H1 (cell line): Measurements from ENCODE around the gene SMURF2. TPM values are rescaled to one million over a fixed set of nuclear protein-coding genes. Genes with fewer than 3 reads are reported as not detected.

Source experiments
- CTCF ChIA-PET: fragments of 300-600 bp; sonication (Branson Sonifier 250); formaldehyde crosslinking; loops from one replicate; lab custom pipeline; 2021; ENCODE audit not compliant: partially characterized antibody; lab: Charles Lee
- POLR2A ChIA-PET: fragments of 300-600 bp; sonication (Branson Sonifier 250); formaldehyde crosslinking; loops from one replicate; lab custom pipeline; 2021; ENCODE audit warnings: inconsistent platforms; ENCODE audit not compliant: partially characterized antibody; lab: Charles Lee
- DNase-seq, 2 experiments: peaks; one replicate each; pipeline versions ENCODE4 v3.0.0 to v3.0.0-alpha.2; 2010 to 2022; ENCODE audit warnings: low spot score in 2 of 2, low read depth in 1 of 2, mixed read lengths in 1 of 2
- FAIRE-seq: peaks from 2 replicates; lab custom pipeline; 2011; peaks lifted over from hg19 to GRCh38; lab: Jason Lieb, UNC
- H2AFZ ChIP-seq: 2 replicates; pipeline ENCODE4 v1.8.1; 2012; ENCODE audit warnings: low read length, inconsistent platforms
- H2AK5ac ChIP-seq: 2 replicates; pipeline ENCODE4 v1.6.1; 2013; ENCODE audit warnings: low read depth, low read length
- H2BK120ac ChIP-seq: replicated peaks from 2 replicates; pipeline ENCODE3; 2013; ENCODE audit warnings: low read depth, low read length, inconsistent platforms
- H2BK12ac ChIP-seq: 2 replicates; pipeline ENCODE4 v1.6.1; 2013; ENCODE audit warnings: low read depth, low read length
- H2BK15ac ChIP-seq: 2 replicates; pipeline ENCODE4 v1.6.1; 2013; ENCODE audit warnings: low read length
- H2BK20ac ChIP-seq: 2 replicates; pipeline ENCODE4 v1.6.1; 2013; ENCODE audit warnings: low read length
- H2BK5ac ChIP-seq: 2 replicates; pipeline ENCODE4 v1.6.1; 2013; ENCODE audit warnings: low read depth, low read length
- H3K14ac ChIP-seq: 2 replicates; pipeline ENCODE4 v1.6.1; 2013; ENCODE audit warnings: inconsistent platforms; ENCODE audit not compliant: insufficient read length
- H3K18ac ChIP-seq: 2 replicates; pipeline ENCODE4 v1.6.1; 2013; ENCODE audit warnings: low read length; ENCODE audit errors: extremely low read depth
- H3K23ac ChIP-seq: 2 replicates; pipeline ENCODE4 v1.6.1; 2013; ENCODE audit warnings: inconsistent platforms; ENCODE audit not compliant: insufficient read length
- H3K23me2 ChIP-seq: 2 replicates; pipeline ENCODE4 v1.6.1; 2013; ENCODE audit warnings: low read depth, low read length
- H3K27ac ChIP-seq: 2 replicates; pipeline ENCODE4 v1.6.1; 2011; ENCODE audit warnings: low read depth, low read length, inconsistent platforms
- H3K27me3 ChIP-seq, 4 experiments: replicated peaks in 1 of 4; 1 replicate in 1 of 4; 2 replicates in 3 of 4; pipeline versions ENCODE4 v1.6.1 to v1.8.1; 2011 to 2013; ENCODE audit warnings: low read length in 3 of 4, mild to moderate bottlenecking in 3 of 4, inconsistent platforms in 2 of 4, mixed read lengths in 2 of 4, moderate library complexity in 1 of 4; ENCODE audit not compliant: control insufficient read depth in 3 of 4, insufficient read depth in 3 of 4; ENCODE audit errors: extremely low read depth in 1 of 4
- H3K36me3 ChIP-seq, 4 experiments: 2 replicates each; pipeline versions ENCODE4 v1.6.1 to v1.8.1; 2011 to 2013; ENCODE audit warnings: mild to moderate bottlenecking in 4 of 4, low read length in 3 of 4, moderate library complexity in 2 of 4, control low read depth in 1 of 4, inconsistent platforms in 1 of 4; ENCODE audit not compliant: insufficient read depth in 4 of 4, control insufficient read depth in 2 of 4
- H3K4ac ChIP-seq: replicated peaks from 2 replicates; pipeline ENCODE3; 2013; ENCODE audit warnings: low read length, low read depth, mixed read lengths, inconsistent platforms; ENCODE audit not compliant: insufficient read length
- H3K4me1 ChIP-seq, 4 experiments: replicated peaks in 1 of 4; 1 replicate in 1 of 4; 2 replicates in 3 of 4; pipeline versions ENCODE4 v1.6.1 to v1.8.1; 2011 to 2013; ENCODE audit warnings: low read length in 3 of 4, inconsistent platforms in 2 of 4, mixed read lengths in 1 of 4; ENCODE audit not compliant: insufficient read depth in 4 of 4, control insufficient read depth in 3 of 4
- H3K4me2 ChIP-seq, 2 experiments: 2 replicates each; pipeline versions ENCODE4 v1.6.1 to v1.8.1; 2011 to 2013; ENCODE audit warnings: low read depth in 2 of 2, low read length in 2 of 2, control low read depth in 1 of 2, inconsistent platforms in 1 of 2, mild to moderate bottlenecking in 1 of 2; ENCODE audit not compliant: insufficient read depth in 1 of 2
- H3K4me3 ChIP-seq, 4 experiments: fragments of 200-600, 300-600 bp in 1 of 4; sonication (generic), shearing (Covaris generic), sonication (Bioruptor Twin) in 1 of 4; 2 replicates each; pipeline versions ENCODE4 v1.5.1 to v1.8.1; 2011 to 2016; ENCODE audit warnings: low read length in 4 of 4, low read depth in 3 of 4, control low read depth in 2 of 4, inconsistent platforms in 2 of 4, mild to moderate bottlenecking in 2 of 4, mixed read lengths in 1 of 4, moderate library complexity in 1 of 4; ENCODE audit not compliant: insufficient read depth in 2 of 4; ENCODE audit errors: extremely low read depth in 1 of 4
- H3K56ac ChIP-seq: replicated peaks from 2 replicates; pipeline ENCODE3; 2013; ENCODE audit warnings: low read depth, mild to moderate bottlenecking, mixed read lengths, low read length, inconsistent platforms; ENCODE audit not compliant: insufficient read length
- H3K79me1 ChIP-seq: 2 replicates; pipeline ENCODE4 v1.6.1; 2013; ENCODE audit warnings: low read depth, low read length, control low read depth
- H3K79me2 ChIP-seq, 2 experiments: 2 replicates each; pipeline versions ENCODE4 v1.6.1 to v1.8.1; 2012 to 2013; ENCODE audit warnings: low read length in 2 of 2, mild to moderate bottlenecking in 2 of 2, inconsistent platforms in 1 of 2; ENCODE audit not compliant: insufficient read depth in 2 of 2, control insufficient read depth in 1 of 2
- H3K9ac ChIP-seq, 4 experiments: replicated peaks in 1 of 4; 1 replicate in 1 of 4; 2 replicates in 3 of 4; pipeline versions ENCODE4 v1.6.1 to v1.8.1; 2011 to 2013; ENCODE audit warnings: low read depth in 3 of 4, low read length in 3 of 4, control low read depth in 2 of 4, mild to moderate bottlenecking in 2 of 4, moderate library complexity in 2 of 4, inconsistent platforms in 1 of 4; ENCODE audit errors: extremely low read depth in 1 of 4
- H3K9me3 ChIP-seq, 2 experiments: 2 replicates each; pipeline versions ENCODE4 v1.6.1 to v1.8.1; 2012 to 2013; ENCODE audit warnings: mild to moderate bottlenecking in 2 of 2, moderate library complexity in 2 of 2, control low read depth in 1 of 2, inconsistent platforms in 1 of 2, low read depth in 1 of 2, low read length in 1 of 2, mixed read lengths in 1 of 2; ENCODE audit not compliant: insufficient read depth in 2 of 2
- H4K20me1 ChIP-seq, 2 experiments: replicated peaks in 1 of 2; 2 replicates each; pipeline versions ENCODE3 to v1.8.1; 2011 to 2013; ENCODE audit warnings: inconsistent platforms in 2 of 2, low read length in 2 of 2, mild to moderate bottlenecking in 1 of 2; ENCODE audit not compliant: insufficient read depth in 2 of 2, control insufficient read depth in 1 of 2
- H4K5ac ChIP-seq: 2 replicates; pipeline ENCODE4 v1.6.1; 2013; ENCODE audit warnings: low read length, low read depth, mixed read lengths, inconsistent platforms; ENCODE audit not compliant: insufficient read length
- H4K8ac ChIP-seq: 2 replicates; pipeline ENCODE4 v1.8.0; 2013; ENCODE audit warnings: mild to moderate bottlenecking, moderate library complexity, low read length, inconsistent platforms; ENCODE audit not compliant: insufficient read depth; ENCODE audit errors: extremely low read depth
- H4K91ac ChIP-seq: replicated peaks from 2 replicates; pipeline ENCODE3; 2013; ENCODE audit warnings: low read length, mixed read lengths, inconsistent platforms; ENCODE audit not compliant: insufficient read length
- BCL11A ChIP-seq, 2 experiments: IDR thresholded peaks; one replicate each; pipeline ENCODE4 v1.6.1; 2011; ENCODE audit warnings: low read depth in 2 of 2, low read length in 2 of 2, mild to moderate bottlenecking in 2 of 2
- POLR2A ChIP-seq, 2 experiments: IDR thresholded peaks; 1 replicate in 1 of 2; 2 replicates in 1 of 2; pipeline ENCODE4 v1.6.1; 2011; ENCODE audit warnings: low read depth in 2 of 2, low read length in 2 of 2, mild to moderate bottlenecking in 2 of 2; ENCODE audit errors: control extremely low read depth in 1 of 2
- POLR2AphosphoS5 ChIP-seq: IDR thresholded peaks from 2 replicates; pipeline ENCODE4 v1.6.1; 2011; ENCODE audit warnings: low read depth, low read length
- YY1 ChIP-seq: IDR thresholded peaks from 2 replicates; pipeline ENCODE4 v1.6.1; 2011; ENCODE audit warnings: low read depth, mild to moderate bottlenecking, low read length
- WGBS, 2 experiments: shearing (Covaris generic) in 1 of 2; methylation state at CpG; one replicate each; pipeline versions ENCODE4 v1.1.6 to v1.1.7; 2013 to 2015; ENCODE audit warnings: low lambda C conversion rate in 2 of 2, mixed read lengths in 2 of 2, inconsistent platforms in 1 of 2, low coverage in 1 of 2, missing lambda C conversion rate in 1 of 2; ENCODE audit not compliant: insufficient replicate concordance in 2 of 2, insufficient coverage in 1 of 2, insufficient read length in 1 of 2; ENCODE audit errors: extremely low coverage in 1 of 2, missing lambda C conversion rate in 1 of 2; 5-methylcytosine and 5-hydroxymethylcytosine counted together
- polyA plus RNA-seq, 7 experiments: library from polyadenylated mRNA; depleted of rRNA in 3 of 7; stranded (reverse) in 5 of 7; unstranded in 2 of 7; fragments of >200 nt in 5 of 7; fragments of 200-250 nt in 2 of 7; gene quantifications; 1 replicate in 5 of 7; 2 replicates in 1 of 7; 4 replicates in 1 of 7; pipeline versions ENCODE4 v1.2.1 to v1.2.3, GENCODE V29; 2011 to 2013; ENCODE audit warnings: missing spikeins in 2 of 7, mixed read lengths in 2 of 7
- total RNA-seq: library from RNA; stranded (reverse); fragmentation: NEBNext Ultra II Directional; extraction: Animal tissue kit (Norgen Biotek cat#: 25700); gene quantifications from 2 replicates; pipeline ENCODE4 v1.2.1, GENCODE V29; 2021

The SMURF2 gene
- total and polyA plus RNA-seq, 2 of the 8 experiments (the other 6 are each of a cell fraction or from before 2014, with no cell fraction given), result 7.2 to 29.2 TPM

DNA sequence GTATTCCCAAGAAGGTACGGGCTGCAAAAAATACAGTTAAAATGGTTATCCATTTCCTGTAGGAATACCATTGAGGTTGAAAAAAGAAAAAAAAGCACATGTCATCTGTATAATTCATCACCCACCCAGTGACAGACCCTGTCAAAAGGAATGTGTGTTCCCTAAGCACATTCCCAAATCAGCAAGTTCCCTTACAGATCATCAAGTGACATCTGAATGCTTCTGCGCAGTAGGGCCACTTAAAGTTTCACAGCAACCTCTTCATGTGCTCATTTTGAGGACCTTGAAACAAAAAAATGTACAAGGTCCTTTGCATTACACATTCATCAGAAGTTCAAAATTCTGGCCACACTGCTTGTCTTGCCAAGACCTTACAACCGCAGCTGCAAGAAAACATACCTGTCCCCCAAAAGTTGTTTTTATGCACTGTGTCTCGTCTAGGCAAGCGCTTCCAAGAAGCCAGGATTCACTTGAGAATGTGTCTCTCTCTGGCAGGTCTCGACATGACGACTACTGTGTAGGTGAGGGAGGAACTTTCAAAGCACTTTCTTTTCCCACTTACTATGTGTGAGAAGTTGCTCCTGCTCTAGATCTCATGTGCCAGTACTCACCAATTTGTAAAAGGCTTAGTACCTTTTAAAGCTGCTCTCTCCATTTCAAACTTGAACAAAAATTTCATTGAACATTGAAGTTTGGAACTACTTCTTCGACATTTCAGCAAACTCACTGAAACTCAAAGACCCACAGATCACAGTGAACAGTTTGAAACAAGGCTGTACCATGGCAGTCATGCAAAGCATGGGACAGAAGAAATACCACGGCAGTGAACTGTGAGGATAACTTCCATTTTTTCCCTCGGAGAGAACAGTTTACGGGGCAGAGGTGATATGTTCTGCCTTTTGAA lies 161.0 kb downstream of the SMURF2 start:
- Histone ChIP-seq H2AFZ (no peak overlapping the region), H3K79me2 (peaks cover 22 to 66% of the 10 kb centered on the region in 2 experiments), H2AK5ac (no peak overlapping the region), H3K4me1 (peaks cover 0 to 7% (median 3%) of the 10 kb centered on the region in 4 experiments; a peak in 4 of 7 replicates), H4K91ac (no peak overlapping the region), H3K27ac (no peak overlapping the region), H4K20me1 (peaks cover 16 to 23% of the 10 kb centered on the region in 2 experiments), H3K9ac (peak overlapping the region in 1 of 4 experiments; percentile 59; a peak in 2 of 7 replicates), H2BK20ac (no peak overlapping the region)
- TF ChIP-seq POLR2AphosphoS5 (peak; percentile 71), YY1 (no peak), POLR2A (IDR thresholded peaks at IDR 0.05; ENCODE audit: control extremely low read depth in 1 of 2, low read depth in 2 of 2, low read length in 2 of 2) (peak; percentile 51 to 72), BCL11A (IDR thresholded peaks at IDR 0.05; ENCODE audit: low read depth in 2 of 2, low read length in 2 of 2) (no peak)
- TF ChIP-seq, all 59 proteins: peak for 2
- Histone ChIP-seq H4K5ac (no peak overlapping the region), H3K56ac (no peak overlapping the region), H3K18ac (no peak overlapping the region), H3K79me1 (peaks cover 4% of the 10 kb centered on the region), H3K4me2 (no peak overlapping the region; a peak in 1 of 4 replicates), H3K4me3 (no peak overlapping the region), H2BK15ac (no peak overlapping the region), H3K27me3 (no peaks in the 10 kb centered on the region), H2BK5ac (no peak overlapping the region), H2BK120ac (no peak overlapping the region), H2BK12ac (no peak overlapping the region), H3K14ac (no peak overlapping the region), H3K23ac (no peak overlapping the region), H3K4ac (no peak overlapping the region), H3K36me3 (peaks cover 47 to 75% (median 55%) of the 10 kb centered on the region in 4 experiments), H4K8ac (peak overlapping the region; percentile 93; the same call in 1 of the 2 replicates), H3K23me2 (peaks cover 3% of the 10 kb centered on the region), H3K9me3 (no peaks in the 10 kb centered on the region)
- ChIA-PET CTCF (interaction anchor here (1.1 to 2.2 kb wide), 4 partner anchors 8 to 82 kb away, joined by 3 to 8 read pairs (median 5); no protein-coding TSS in a partner anchor), POLR2A (interaction anchor here (0.7 to 7.2 kb wide), 11 partner anchors 7 to 355 kb away, joined by 3 to 320 read pairs (median 4); partner anchors contain the start of gene POLG2)
- whole genome bisulfite sequencing, 2 experiments, result 89% methylated on average over 11 of the region's 11 CpGs; no CpG with 5 or more reads in 1 of the 2 experiments
- DNase-seq (no peak), FAIRE-seq (no peak)
